Amniotic stem cell (primary cell): Measurements from ENCODE around the gene LRRC17.

Experiments
- DNase-seq: peaks from one replicate; lab custom pipeline; 2025; lab: John Stamatoyannopoulos, UW

Gene LRRC17, protein sequence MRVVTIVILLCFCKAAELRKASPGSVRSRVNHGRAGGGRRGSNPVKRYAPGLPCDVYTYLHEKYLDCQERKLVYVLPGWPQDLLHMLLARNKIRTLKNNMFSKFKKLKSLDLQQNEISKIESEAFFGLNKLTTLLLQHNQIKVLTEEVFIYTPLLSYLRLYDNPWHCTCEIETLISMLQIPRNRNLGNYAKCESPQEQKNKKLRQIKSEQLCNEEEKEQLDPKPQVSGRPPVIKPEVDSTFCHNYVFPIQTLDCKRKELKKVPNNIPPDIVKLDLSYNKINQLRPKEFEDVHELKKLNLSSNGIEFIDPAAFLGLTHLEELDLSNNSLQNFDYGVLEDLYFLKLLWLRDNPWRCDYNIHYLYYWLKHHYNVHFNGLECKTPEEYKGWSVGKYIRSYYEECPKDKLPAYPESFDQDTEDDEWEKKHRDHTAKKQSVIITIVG

GRCh38 chr7:102912742-102913141 lies at the start of gene LRRC17:
TSS of gene LRRC17 (plus strand) at chr7:102913000. CDS start at chr7:102933914, 20,914 bp downstream.
- peak; percentile 27 for DNase-seq

GRCh38 chr7:102864958-102865357 lies 47.8 kb upstream of the LRRC17 start:
- no peak for DNase-seq

DNA sequence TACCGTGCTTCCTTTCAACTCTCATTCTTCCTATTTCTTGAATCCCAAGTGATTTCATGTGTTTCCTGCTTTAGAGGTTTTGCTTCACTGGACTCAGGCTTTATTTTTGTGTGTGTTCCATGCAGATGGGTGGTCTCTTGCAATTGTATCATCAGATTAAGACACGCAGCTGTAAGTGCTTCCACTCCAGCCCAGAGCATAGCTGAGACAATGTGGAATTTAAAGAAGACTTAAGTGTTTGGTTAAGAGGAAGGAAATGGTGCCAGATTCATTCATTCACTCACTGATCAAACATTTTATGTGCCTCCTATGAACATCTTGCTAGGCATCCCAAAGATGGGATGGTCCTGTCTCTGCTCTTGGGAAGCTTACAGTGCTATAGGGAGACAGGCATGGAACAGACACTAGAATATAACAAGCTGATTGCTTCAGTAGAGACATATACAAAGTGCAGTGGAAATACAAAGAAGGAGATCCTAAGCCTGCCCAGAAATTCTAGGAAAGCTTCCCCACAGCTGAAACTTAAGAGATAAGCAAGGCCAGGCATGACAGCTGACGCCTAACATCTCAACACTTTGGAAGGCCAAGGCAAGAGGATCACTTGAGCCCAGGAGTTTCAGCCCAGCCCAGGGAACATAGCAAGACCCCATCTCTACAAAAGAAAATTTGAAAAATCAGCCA lies 46.1 kb upstream of the LRRC17 start:
- no peak for DNase-seq

DNA sequence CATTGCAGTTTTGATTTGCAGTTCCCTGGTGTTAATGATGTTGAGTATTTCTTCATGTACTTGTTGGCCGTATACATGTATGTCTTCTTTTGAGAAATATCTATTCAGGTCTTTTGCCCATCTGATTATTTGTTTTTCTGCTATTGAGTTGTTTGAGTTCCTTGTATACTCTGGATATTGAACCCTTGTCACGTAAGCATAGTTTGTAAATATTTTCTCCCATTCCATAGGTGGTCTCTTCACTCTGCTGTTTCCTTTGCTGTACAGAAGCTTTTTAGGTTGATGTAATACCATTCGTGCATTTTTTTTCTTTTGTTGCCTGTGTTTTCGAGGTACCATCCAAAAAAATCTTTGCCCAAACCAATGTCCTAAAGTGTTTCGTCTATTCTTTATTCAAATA lies 43.6 kb upstream of the LRRC17 start:
- DNase-seq, result no peak

- peak; percentile 90 for DNase-seq
These were observed 40.3 kb upstream of the LRRC17 start for GRCh38 chr7:102872460-102872859.

DNA sequence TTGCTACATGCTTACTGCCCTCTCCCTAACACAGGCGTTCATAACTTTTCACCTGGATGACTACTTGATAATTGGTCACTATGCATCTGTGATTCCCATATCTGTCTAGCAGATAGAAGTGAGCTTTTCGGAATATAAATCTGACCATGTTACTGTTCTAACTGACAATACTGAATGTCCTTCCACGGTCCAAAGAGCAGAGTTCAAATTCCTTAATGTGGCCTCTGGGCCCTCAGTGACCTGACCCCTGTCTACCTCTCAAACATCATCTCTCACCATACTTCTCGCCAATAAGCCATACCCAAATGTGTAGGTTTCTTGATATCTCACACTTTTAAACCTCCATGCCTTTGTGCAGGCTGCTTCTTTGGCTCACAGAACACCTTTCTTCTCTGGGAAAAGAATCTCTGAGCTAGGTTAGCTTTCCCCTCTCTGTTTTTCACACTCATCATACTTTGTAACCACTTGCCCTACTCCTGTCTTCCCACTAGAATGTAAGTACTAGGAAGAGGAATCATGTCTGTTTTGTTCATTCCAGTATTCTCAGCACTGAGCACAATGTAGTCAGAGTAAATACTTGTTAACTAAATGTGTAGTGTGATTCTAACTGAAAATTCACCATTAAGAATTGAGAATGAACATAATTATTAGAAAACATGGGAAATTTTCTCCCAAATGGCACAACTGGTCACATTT lies 39.2 kb upstream of the LRRC17 start:
- DNase-seq, result no peak

DNA sequence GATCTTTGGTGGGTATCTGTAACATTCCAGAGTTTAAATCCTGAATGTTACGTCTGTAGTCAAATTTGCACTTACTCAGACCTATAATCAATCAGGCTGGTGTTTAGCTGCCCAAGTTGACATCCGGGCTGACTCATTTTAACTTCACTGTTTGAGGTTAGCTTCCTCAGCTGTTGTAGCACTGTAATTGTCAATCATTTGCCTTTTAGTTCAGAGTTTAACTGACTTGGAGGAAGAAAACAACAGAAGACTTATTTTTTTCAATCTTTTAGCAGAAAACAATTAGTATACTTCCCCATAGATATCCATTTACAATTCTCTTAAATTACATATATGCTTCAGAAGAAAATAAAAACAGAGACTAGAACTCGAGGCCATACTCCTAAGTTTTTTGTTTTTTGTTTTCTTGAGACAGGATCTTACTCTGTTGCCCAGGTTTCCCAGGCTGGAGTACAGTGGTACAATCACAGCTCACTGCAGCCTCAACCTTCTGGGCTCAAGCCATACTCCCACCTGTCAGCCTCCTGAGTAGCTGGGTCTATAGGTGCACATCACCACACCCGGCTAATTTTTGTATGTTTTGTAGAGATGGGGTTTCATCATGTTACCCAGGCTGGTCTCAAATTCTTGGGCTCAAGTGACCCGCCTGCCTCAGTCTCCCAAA lies 38.5 kb upstream of the LRRC17 start:
- peak; percentile 13 for DNase-seq

GRCh38 chr7:102874966-102875365 lies 37.8 kb upstream of the LRRC17 start:
- DNase-seq, result no peak

DNA sequence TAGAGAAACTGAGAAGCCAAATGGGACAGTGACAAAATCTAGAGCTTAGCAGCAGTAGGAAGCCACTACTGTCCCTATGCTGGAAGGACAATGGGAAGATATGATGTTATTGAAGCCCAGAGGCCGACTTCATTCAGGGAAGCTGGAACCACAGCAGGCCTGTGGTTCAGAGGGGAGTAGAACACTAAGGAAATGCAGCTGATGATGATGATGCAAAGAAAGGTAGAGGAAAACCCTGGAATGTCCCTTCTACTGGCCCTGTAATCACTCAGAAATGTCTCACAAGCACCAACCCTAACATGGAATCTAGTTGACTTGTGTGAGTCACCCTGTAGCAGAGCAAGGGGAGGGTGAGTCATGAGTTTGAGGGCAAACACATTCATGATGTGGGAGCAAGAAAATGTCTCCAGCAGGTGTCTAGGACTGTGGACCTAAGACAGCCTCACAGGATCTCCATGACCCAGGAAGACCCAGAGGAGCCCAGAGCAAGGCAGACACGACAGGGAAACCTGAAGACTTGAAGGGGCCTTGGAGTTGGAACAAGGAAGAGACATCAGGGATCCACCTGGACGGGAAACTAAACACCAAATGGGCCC lies 37.0 kb upstream of the LRRC17 start:
- DNase-seq, result peak; percentile 90

DNA sequence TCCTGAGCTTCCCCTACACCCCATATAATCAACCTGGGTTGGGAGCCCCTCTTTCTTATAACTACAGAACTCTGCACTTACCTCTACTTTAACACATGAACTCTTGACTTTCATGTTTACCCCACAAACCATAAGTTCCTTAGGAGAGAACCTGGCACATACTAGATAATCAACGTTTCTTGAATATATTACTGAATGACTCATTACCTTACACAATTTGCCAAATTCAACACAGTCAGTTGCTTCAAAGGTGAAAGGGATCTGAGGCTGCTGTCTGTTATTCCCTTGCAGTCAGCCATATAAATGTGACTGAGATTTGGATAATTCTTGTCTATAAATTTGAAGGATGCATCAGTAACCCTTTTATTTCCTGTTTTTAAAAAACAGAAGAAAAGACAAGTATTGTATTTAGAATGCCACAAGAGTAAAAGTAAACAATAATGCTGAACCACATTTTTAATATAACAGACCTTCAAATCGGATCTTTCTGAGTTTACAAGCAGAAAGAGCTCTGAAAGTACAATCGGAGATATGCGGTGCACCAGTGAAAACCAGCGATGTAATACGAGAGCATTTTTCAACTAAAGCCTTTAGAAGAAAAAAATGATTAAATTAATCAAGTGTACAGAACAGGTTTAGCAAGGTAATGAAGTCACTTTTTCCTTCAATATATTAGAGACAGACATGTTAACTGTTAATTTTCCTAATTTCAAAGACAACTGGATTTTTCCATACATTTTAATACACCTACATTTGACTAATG lies 29.5 kb upstream of the LRRC17 start:
- DNase-seq, result no peak

- no peak for DNase-seq
These were observed 24.1 kb upstream of the LRRC17 start for GRCh38 chr7:102888561-102889233.

DNA sequence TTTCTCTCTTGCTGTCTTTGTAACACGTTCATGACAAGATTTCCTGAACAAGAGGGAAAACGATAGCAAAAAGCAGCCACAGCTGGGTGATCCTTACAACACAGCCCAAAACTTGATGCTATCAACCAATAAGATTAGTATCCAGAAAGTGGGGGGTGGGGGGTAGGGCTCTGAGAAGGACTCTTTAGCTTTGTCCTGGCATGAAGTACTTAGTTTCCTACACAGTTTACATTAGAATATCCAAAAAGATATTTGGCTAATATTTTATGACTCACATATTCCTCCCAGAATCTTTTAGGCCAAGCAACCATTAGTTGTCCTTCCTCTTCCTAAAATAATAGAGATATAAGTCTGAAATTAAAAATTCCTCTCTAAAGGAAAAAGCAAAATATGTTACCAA lies 22.9 kb upstream of the LRRC17 start:
- no peak for DNase-seq

DNA sequence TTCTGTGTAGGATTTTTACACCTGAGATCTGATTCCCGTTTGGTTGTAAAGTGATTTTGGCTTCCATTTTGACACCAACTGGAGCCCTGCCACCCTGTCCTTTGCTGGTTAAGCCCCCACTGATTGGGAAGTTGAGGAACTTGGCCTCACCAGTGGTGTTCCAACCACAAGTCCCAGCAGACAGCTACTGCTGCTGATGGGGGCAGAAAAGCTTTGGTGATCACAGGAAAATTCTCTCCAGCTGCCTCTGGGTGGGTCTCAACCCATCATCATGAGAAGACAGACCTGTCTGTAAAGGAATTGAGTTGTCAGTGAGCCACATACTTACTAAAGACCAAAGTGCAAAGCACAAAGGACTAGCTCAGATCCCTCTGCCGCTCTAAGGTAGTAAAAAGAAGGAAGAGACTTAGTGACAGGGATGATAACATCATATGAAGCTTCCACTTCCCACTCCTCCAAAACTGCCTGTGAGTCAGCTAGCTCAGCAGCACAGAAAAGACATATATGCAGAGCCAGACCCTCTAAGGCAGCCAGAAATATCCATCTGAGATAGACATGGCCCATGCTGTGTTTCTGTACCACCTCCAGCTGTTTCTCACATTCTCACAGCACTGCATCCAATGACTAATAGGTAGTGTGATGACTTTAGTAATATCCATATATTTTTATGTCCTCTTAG lies 22.4 kb upstream of the LRRC17 start:
- DNase-seq, result peak; percentile 13

DNA sequence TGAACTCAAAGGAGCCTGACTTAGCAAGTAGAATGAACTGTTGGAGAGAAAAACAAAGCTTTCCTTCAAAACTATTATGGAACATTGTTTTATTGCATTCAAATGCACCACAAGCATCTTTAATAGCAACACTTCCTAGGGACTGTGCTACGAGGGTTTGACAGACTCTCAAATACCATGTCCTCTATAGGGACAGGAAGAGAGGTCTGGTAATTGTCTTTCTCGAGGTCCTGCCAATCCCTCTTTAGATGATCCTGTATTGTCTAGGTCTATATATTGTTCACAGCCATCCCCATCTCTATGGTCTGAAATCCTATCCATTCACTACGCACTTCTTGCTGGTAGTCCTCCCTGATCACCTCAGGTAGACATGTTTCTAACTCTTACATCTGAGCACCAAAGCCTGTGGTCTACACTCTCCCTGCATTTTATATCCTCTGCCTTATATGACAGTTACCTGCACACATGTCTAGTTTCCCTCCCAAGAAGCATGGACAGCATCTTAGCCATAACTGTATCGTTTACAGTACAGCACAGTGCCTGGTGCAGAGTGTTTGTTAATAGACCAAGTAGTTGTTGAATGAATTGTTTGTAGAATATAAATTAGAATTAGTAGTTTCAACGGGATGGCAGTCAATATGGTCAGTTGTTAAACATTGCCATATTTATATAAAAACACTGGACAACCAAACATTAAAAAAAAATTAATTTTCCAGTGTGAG lies 21.7 kb upstream of the LRRC17 start:
- no peak for DNase-seq

DNA sequence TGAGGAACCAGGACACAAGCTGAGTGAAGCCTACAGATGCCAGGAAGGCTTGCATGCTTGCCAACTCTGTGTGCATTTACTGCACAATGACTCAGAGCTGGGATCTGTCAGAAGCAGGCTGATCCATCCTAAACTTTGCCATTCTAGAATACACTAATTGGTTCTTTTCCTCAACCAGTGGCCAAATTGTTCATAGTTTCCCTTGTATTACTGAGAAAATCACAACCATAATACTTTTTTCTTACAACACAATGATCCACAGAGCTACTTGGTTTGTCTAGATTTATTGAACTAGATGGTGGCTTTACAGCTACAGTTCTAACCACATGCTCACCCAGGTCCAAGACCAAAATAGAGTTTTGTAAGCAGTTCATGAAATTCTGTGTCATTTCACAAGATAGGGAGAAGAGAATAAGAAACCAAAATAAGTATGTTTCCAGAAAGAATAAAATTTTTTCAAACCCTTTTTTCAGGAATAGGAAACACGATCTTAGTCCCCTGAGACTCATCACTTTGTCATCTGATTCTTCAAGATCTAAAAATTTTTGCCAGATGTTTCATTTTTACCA lies 21.0 kb upstream of the LRRC17 start:
- peak; percentile 48 for DNase-seq

DNA sequence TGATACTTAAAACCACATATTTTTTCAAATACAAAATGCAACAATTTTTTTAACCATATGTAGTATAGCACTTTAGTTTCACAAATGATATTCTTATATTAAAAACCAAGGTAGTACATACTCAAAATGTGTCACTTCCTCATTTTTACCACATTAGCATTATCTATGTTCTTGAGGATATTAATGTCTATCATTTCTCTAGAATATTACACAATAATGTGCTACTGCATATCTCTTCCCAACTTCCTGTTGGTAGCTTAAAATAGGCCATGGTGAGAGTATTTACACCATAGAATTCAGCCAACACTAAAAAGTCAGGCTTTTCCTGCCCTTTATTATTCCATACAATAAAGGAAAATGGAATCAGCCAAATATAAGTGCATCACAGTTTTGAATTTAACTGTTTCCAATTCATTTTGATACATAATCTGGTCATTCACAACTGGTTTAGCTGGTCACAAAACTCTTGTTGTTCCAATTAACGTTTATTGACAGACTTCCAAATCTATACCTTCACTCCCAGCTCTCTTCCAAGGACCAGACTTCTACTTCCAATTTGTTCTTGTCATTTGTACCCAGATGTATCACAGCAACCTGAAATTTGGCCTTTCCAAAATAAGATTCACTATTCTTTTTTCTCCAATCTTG lies 20.0 kb upstream of the LRRC17 start:
- DNase-seq, result no peak

DNA sequence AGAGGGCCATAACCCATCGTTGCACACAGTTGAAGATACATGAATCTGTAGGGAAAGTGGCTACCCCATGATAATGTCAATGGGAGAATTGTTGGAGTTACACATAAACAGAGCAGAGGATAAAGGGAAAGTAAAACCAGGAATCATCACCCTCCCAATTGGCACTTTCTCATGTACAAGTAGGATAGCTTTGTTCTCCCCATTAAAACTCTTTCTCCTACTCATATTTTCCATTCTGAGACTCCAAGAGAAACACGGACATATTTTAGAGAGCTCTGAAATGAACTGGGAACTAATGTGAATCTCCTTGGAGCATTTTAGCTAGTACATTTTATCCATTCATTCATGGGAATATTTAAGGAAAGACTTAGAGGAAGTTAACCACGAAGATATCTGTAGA lies 17.2 kb upstream of the LRRC17 start:
- DNase-seq, result no peak

- DNase-seq, result no peak
These were observed 16.2 kb upstream of the LRRC17 start for GRCh38 chr7:102896585-102896984.
